ENCODE results near the gene GCNT2. TPM values are rescaled to one million over a fixed set of nuclear protein-coding genes. Genes with fewer than 3 reads are reported as not detected.
A peak's percentile ranks its signal among the peaks of the same experiment; 100 is the strongest.

GCNT2 gene
- total RNA-seq (2014; rRNA removed) (15.5 and 18.3 TPM in 2 replicates), Bru-seq, nascent RNA (percentile 67 among the genes with signal in this experiment), BruChase-seq, experiment 1, labeled RNA remaining after a 6-hour chase (percentile 68 among the genes with signal in this experiment), BruChase-seq, experiment 2, labeled RNA remaining after a 2-hour chase (percentile 60 among the genes with signal in this experiment)
- long read RNA-seq, full-length matches to known transcripts, result 15 of 27 reads
- long read RNA-seq, partial matches to known transcripts, result 7 of 27 reads
- long read RNA-seq, other reads (novel, unspliced or antisense), result 5 of 27 reads

GRCh38 chr6:10521104-10521808 lies at the start of gene GCNT2:
Gene GCNT2 (plus strand): TSS chr6:10521351. CDS start chr6:10528912, 7,561 bp downstream.
- POLR2A ChIA-PET (ENCODE audit: unreplicated experiment), result no interaction called here
- Histone ChIP-seq H3K36me3 (ENCODE audit: low read depth, low read length) (no peaks in the 10 kb centered on the region), H3K4me3 (ENCODE audit: low read length) (no peak within 1 kb of the TSS), H3K27me3 (ENCODE audit: low read length) (no peaks in the 10 kb centered on the region), H3K9me2 (replicated peaks; ENCODE audit: low read length) (no peaks in the 10 kb centered on the region), H3K9me3 (ENCODE audit: low read length) (no peaks in the 10 kb centered on the region), H3K4me1 (ENCODE audit: insufficient read depth, low read length) (peaks cover 22% of the 10 kb centered on the region), H3F3A (ENCODE audit: low read length, unreplicated experiment) (no peaks in the 10 kb centered on the region), H3K4me2 (ENCODE audit: low read length) (no peak within 1 kb of the TSS), H2AFZ (ENCODE audit: low read length) (peak within 1 kb of the TSS; percentile 53), H4K20me1 (ENCODE audit: low read length) (no peaks in the 10 kb centered on the region), H3K27ac (ENCODE audit: low read length) (peak within 1 kb of the TSS; percentile 1; the same call in 1 of the 2 replicates), H3K79me2 (ENCODE audit: low read length) (no peaks in the 10 kb centered on the region), H3K9ac (ENCODE audit: low read length) (no peak within 1 kb of the TSS)
- TF ChIP-seq EZH2 (IDR thresholded peaks at IDR 0.05; ENCODE audit: low read length, unreplicated experiment) (no peak), EZH2phosphoT487 (IDR thresholded peaks at IDR 0.05; ENCODE audit: borderline replicate concordance, low read length) (no peak)
- TF ChIP-seq, protein P1, sequence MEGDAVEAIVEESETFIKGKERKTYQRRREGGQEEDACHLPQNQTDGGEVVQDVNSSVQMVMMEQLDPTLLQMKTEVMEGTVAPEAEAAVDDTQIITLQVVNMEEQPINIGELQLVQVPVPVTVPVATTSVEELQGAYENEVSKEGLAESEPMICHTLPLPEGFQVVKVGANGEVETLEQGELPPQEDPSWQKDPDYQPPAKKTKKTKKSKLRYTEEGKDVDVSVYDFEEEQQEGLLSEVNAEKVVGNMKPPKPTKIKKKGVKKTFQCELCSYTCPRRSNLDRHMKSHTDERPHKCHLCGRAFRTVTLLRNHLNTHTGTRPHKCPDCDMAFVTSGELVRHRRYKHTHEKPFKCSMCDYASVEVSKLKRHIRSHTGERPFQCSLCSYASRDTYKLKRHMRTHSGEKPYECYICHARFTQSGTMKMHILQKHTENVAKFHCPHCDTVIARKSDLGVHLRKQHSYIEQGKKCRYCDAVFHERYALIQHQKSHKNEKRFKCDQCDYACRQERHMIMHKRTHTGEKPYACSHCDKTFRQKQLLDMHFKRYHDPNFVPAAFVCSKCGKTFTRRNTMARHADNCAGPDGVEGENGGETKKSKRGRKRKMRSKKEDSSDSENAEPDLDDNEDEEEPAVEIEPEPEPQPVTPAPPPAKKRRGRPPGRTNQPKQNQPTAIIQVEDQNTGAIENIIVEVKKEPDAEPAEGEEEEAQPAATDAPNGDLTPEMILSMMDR (conservative IDR thresholded peaks at IDR 0.05; ENCODE audit: low read depth, low read length), result no peak
- CTCF ChIA-PET, result no interaction called here
- BruUV-seq (replicated peaks), result no TSS peak
- DNase-seq (peak; percentile 22), ATAC-seq (peak; percentile 39; the same call in 1 of the 2 replicates)
- intact Hi-C loops (cut with micrococcal nuclease), result no loop called here

GRCh38 chr6:10472634-10473033 lies 48.5 kb upstream of the GCNT2 start:
- Histone ChIP-seq H4K20me1 (ENCODE audit: low read length) (no peaks in the 10 kb centered on the region), H3K36me3 (ENCODE audit: low read depth, low read length) (no peaks in the 10 kb centered on the region), H3K79me2 (ENCODE audit: low read length) (no peaks in the 10 kb centered on the region), H3K27me3 (ENCODE audit: low read length) (no peaks in the 10 kb centered on the region), H3K4me3 (ENCODE audit: low read length) (no peak overlapping the region), H3K9me3 (ENCODE audit: low read length) (no peaks in the 10 kb centered on the region), H3K4me2 (ENCODE audit: low read length) (no peak overlapping the region), H3K27ac (ENCODE audit: low read length) (no peak overlapping the region), H3K9ac (ENCODE audit: low read length) (no peak overlapping the region), H2AFZ (ENCODE audit: low read length) (no peak overlapping the region), H3F3A (ENCODE audit: low read length, unreplicated experiment) (no peaks in the 10 kb centered on the region), H3K4me1 (ENCODE audit: insufficient read depth, low read length) (no peaks in the 10 kb centered on the region), H3K9me2 (replicated peaks; ENCODE audit: low read length) (no peaks in the 10 kb centered on the region)
- TF ChIP-seq EZH2 (IDR thresholded peaks at IDR 0.05; ENCODE audit: low read length, unreplicated experiment), result no peak
- TF ChIP-seq EZH2phosphoT487 (IDR thresholded peaks at IDR 0.05; ENCODE audit: borderline replicate concordance, low read length), result no peak
- TF ChIP-seq, protein P1 (conservative IDR thresholded peaks at IDR 0.05; ENCODE audit: low read depth, low read length), result no peak
- intact Hi-C loops (cut with micrococcal nuclease), result no loop called here
- ChIA-PET POLR2A (ENCODE audit: unreplicated experiment) (no interaction called here), CTCF (no interaction called here)
- BruUV-seq (replicated peaks), result no TSS peak
- DNase-seq (no peak), ATAC-seq (no peak)
